ENCODE data around the gene PRPH. TPM values are rescaled to one million over a fixed set of nuclear protein-coding genes. Genes with fewer than 3 reads are reported as not detected.

The PRPH gene
- total and polyA plus RNA-seq, 2 of the 8 experiments (the other 6 are each of a cell fraction or from before 2014, with no cell fraction given) = 0.79 to 1.4 TPM

DNA sequence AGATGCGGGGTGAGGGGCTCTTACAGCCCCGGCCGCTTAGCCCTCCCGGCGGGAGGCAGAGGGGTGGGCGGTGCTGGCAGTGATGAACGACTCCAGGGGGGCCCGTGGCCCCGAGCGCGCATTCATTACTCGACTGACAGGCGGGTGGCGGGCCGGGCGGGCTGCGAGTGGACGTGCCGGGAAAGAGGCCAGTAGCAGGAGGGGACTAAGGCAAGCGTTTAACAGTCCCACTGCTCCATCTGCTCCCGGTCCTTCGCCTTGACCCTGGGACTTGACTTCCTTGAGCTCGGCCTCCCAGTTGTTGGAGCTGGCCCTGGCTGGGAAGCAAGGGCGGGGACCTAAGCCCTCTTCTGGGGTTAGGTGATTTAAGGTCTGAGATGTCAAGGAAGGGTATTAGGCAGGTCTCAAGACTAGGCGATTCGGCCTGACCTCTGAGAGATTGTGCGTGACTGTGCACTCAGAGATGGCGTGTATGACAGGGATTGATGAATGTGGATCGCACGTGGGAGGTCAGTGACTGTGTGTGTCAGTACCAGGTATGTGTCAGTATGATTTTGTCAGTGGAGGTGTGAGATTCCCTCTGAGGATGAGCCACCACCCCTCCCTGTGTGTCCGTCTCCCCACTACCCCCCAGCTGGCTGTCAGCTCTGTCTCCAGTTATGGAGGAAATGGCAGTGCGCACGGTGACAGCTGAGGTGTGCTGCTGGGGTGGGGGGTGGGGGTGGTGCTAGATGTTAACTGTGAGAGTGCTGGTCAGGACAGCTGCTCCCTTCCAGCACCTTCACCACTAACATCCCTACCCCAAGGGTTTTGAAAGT, 48.2 kb downstream of the PRPH start (continued):
- no peak for TF ChIP-seq CREB1 (IDR thresholded peaks at IDR 0.05)
- TF ChIP-seq, protein P1, sequence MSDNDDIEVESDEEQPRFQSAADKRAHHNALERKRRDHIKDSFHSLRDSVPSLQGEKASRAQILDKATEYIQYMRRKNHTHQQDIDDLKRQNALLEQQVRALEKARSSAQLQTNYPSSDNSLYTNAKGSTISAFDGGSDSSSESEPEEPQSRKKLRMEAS (IDR thresholded peaks at IDR 0.05) = no peak
- no peak for TF ChIP-seq GABPA (IDR thresholded peaks at IDR 0.05; ENCODE audit: borderline replicate concordance, insufficient read depth, low read length)
- TF ChIP-seq KDM4A (IDR thresholded peaks at IDR 0.05; ENCODE audit: low read depth, low read length, severe bottlenecking) = no peak
- 0 out of 2 replicates have a peak, but pooled peaks have one; percentile 42 for TF ChIP-seq CBX8 (IDR thresholded peaks at IDR 0.05; ENCODE audit: borderline replicate concordance, low read depth, low read length)
- TF ChIP-seq SUZ12 (IDR thresholded peaks at IDR 0.05; ENCODE audit: low read length) = no peak
- 0 out of 2 replicates have a peak, but pooled peaks have one; percentile 2 for TF ChIP-seq EGR1 (IDR thresholded peaks at IDR 0.05; ENCODE audit: borderline replicate concordance, low read depth, low read length)
- peak; percentile 57 for TF ChIP-seq EZH2 (IDR thresholded peaks at IDR 0.05; ENCODE audit: low read depth, low read length, severe bottlenecking)
- no peak for TF ChIP-seq FOSL1 (IDR thresholded peaks at IDR 0.05; ENCODE audit: insufficient read depth, low read depth, low read length)
- TF ChIP-seq, protein P2, sequence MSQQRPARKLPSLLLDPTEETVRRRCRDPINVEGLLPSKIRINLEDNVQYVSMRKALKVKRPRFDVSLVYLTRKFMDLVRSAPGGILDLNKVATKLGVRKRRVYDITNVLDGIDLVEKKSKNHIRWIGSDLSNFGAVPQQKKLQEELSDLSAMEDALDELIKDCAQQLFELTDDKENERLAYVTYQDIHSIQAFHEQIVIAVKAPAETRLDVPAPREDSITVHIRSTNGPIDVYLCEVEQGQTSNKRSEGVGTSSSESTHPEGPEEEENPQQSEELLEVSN (IDR thresholded peaks at IDR 0.05) = no peak
- no peak for TF ChIP-seq SP4 (IDR thresholded peaks at IDR 0.05; ENCODE audit: low read length)
- TF ChIP-seq KDM1A (IDR thresholded peaks at IDR 0.05; ENCODE audit: borderline replicate concordance, low read length) = no peak
- no peak; a peak in 1 of 4 replicates for TF ChIP-seq SIN3A (conservative IDR thresholded peaks at IDR 0.05 in 1 of 2, IDR thresholded peaks at IDR 0.05 in 1 of 2; ENCODE audit: low read depth in 1 of 2, low read length in 2 of 2)
- no peak for TF ChIP-seq RFX5 (IDR thresholded peaks at IDR 0.05; ENCODE audit: borderline replicate concordance, low read depth, low read length)
- TF ChIP-seq TCF12 (IDR thresholded peaks at IDR 0.05; ENCODE audit: low read depth, low read length) = no peak

Measured in H1 (cell line).